Measurements from ENCODE around the gene FBXL17. TPM values are rescaled to one million over a fixed set of nuclear protein-coding genes. Genes with fewer than 3 reads are reported as not detected.

The FBXL17 gene
- total and polyA plus RNA-seq, 9 of the 15 experiments (the other 6 are each of a cell fraction or from before 2014, with no cell fraction given): 0.32 to 5.4 (median 1.8) TPM

GRCh38 chr5:107997338-107997980 lies 384.4 kb downstream of the FBXL17 start:
- WGBS (ENCODE audit: insufficient coverage, low coverage, missing lambda C conversion rate): 0% methylated on average over 4 of the region's 4 CpGs
- no peak for DNase-seq (ENCODE audit: extremely low read depth in 1 of 4, low spot score in 3 of 4)
- no TSS peak for BruUV-seq (replicated peaks)
- Histone ChIP-seq H3K79me2 (ENCODE audit: control insufficient read depth, insufficient read depth, low read length) (no peaks in the 10 kb centered on the region), H3K36me3 (ENCODE audit: control insufficient read depth, insufficient read depth, low read length) (no peaks in the 10 kb centered on the region), H3K9me3 (replicated peaks; ENCODE audit: control insufficient read depth, insufficient read depth, low read depth, low read length) (no peaks in the 10 kb centered on the region; the same call in 1 of the 2 replicates), H3K27me3 (ENCODE audit: control insufficient read depth in 2 of 2, insufficient read depth in 2 of 2, low read length in 2 of 2) (no peaks in the 10 kb centered on the region), H3K4me2 (ENCODE audit: insufficient read depth, low read length) (no peak overlapping the region), H2AFZ (ENCODE audit: low read depth, low read length) (no peak overlapping the region), H3K27ac (ENCODE audit: extremely low read depth, low read depth, low read length) (no peak overlapping the region), H3K9ac (ENCODE audit: insufficient read depth in 1 of 2, low read depth in 2 of 2, low read length in 2 of 2) (no peak overlapping the region), H4K20me1 (replicated peaks; ENCODE audit: control insufficient read depth, insufficient read depth, low read length) (no peaks in the 10 kb centered on the region), H3K4me1 (replicated peaks in 1 of 2; ENCODE audit: control insufficient read depth in 2 of 2, insufficient read depth in 2 of 2, low read length in 2 of 2) (no peaks in the 10 kb centered on the region), H3K4me3 (no peak overlapping the region), H3K9me1 (ENCODE audit: control insufficient read depth, insufficient read depth, low read length) (no peaks in the 10 kb centered on the region)
- no peak for ATAC-seq
- ChIA-PET POLR2A (no interaction called here), CTCF (ENCODE audit: low intra/inter-chr PET ratio) (no interaction called here)
- FAIRE-seq: no peak
- intact Hi-C loops (cut with micrococcal nuclease): no loop called here
- TF ChIP-seq KDM2B (CRISPR knock-in tag; IDR thresholded peaks at IDR 0.05): no peak
- TF ChIP-seq ZNF134 (CRISPR knock-in tag; conservative IDR thresholded peaks at IDR 0.05): no peak
- no peak for TF ChIP-seq MITF (IDR thresholded peaks at IDR 0.05)
- TF ChIP-seq TCF3 (CRISPR knock-in tag; IDR thresholded peaks at IDR 0.05): no peak
- TF ChIP-seq MAFK (IDR thresholded peaks at IDR 0.05; ENCODE audit: low read length): no peak
- no peak for TF ChIP-seq POLR2H (tag; IDR thresholded peaks at IDR 0.05; ENCODE audit: low read depth)
- no peak for TF ChIP-seq ZBTB9 (CRISPR knock-in tag; IDR thresholded peaks at IDR 0.05)
- no peak for TF ChIP-seq ZC3H4 (CRISPR knock-in tag; IDR thresholded peaks at IDR 0.05; ENCODE audit: borderline replicate concordance)
- in situ Hi-C loops (cut with MboI): no loop called here

Measured in K562 (cell line).